Mesothelial cell of epicardium (in vitro differentiated cells): ENCODE data around the gene LRRC1. TPM values are rescaled to one million over a fixed set of nuclear protein-coding genes. Genes with fewer than 3 reads are reported as not detected.

Source experiments
- DNase-seq, 2 experiments: peaks; one replicate each; pipeline ENCODE4 v3.0.0; 2021; ENCODE audit warnings: low spot score in 2 of 2; ENCODE audit not compliant: unreplicated experiment in 2 of 2
- H3K27ac Mint-ChIP-seq: 2 replicates; pipeline ENCODE4 v1.8.0; 2021; ENCODE audit warnings: mixed read lengths
- H3K27me3 Mint-ChIP-seq: 2 replicates; pipeline ENCODE4 v1.8.0; 2021; ENCODE audit warnings: low read depth, mixed read lengths
- H3K36me3 Mint-ChIP-seq: 2 replicates; pipeline ENCODE4 v1.8.0; 2021; ENCODE audit warnings: mixed read lengths
- H3K4me1 Mint-ChIP-seq: 2 replicates; pipeline ENCODE4 v1.8.0; 2021; ENCODE audit warnings: mixed read lengths
- H3K4me3 Mint-ChIP-seq: 2 replicates; pipeline ENCODE4 v1.8.0; 2021; ENCODE audit warnings: mild to moderate bottlenecking, moderate library complexity, mixed read lengths
- H3K9me3 Mint-ChIP-seq: 2 replicates; pipeline ENCODE4 v1.8.0; 2021; ENCODE audit warnings: mixed read lengths
- CTCF ChIP-seq: fragments of 200-600 bp; sonication (generic); IDR thresholded peaks from one replicate; pipeline ENCODE4 v1.5.0; 2021; ENCODE audit warnings: antibody characterized with exemption; ENCODE audit not compliant: unreplicated experiment
- total RNA-seq: library from RNA; stranded (reverse); gene quantifications from 3 replicates; pipeline ENCODE4 v1.2.1, GENCODE V29; 2021

LRRC1 gene
- total RNA-seq, 1 donor from 2014 or later = 30.4 TPM

GRCh38 chr6:53852805-53853204, 58.0 kb downstream of the LRRC1 start:
- H3K27ac Mint-ChIP-seq = no peak overlapping the region
- TF ChIP-seq CTCF = no peak

GRCh38 chr6:53854843-53855567, 60.2 kb downstream of the LRRC1 start:
- no peak overlapping the region for H3K4me3 Mint-ChIP-seq
- no peak for TF ChIP-seq CTCF
- no peaks in the 10 kb centered on the region for H3K27me3 Mint-ChIP-seq
- H3K4me1 Mint-ChIP-seq = peaks cover 12% of the 10 kb centered on the region
- H3K36me3 Mint-ChIP-seq = peaks cover 5% of the 10 kb centered on the region
- H3K9me3 Mint-ChIP-seq = peaks cover 3% of the 10 kb centered on the region
- DNase-seq = no peak
- H3K27ac Mint-ChIP-seq = no peak overlapping the region

More at GRCh38 chr6:53852805-53853204, 58.0 kb downstream of the LRRC1 start:
- H3K27me3 Mint-ChIP-seq = no peaks in the 10 kb centered on the region
- H3K4me1 Mint-ChIP-seq = peaks cover 11% of the 10 kb centered on the region
- H3K9me3 Mint-ChIP-seq = peaks cover 3% of the 10 kb centered on the region
- no peak for DNase-seq
- peaks cover 11% of the 10 kb centered on the region for H3K36me3 Mint-ChIP-seq
- no peak overlapping the region for H3K4me3 Mint-ChIP-seq

- no peak overlapping the region for H3K27ac Mint-ChIP-seq
- peaks cover 5% of the 10 kb centered on the region for H3K36me3 Mint-ChIP-seq
- peaks cover 3% of the 10 kb centered on the region for H3K9me3 Mint-ChIP-seq
- peaks cover 12% of the 10 kb centered on the region for H3K4me1 Mint-ChIP-seq
- no peak overlapping the region for H3K4me3 Mint-ChIP-seq
- no peak for TF ChIP-seq CTCF
- no peaks in the 10 kb centered on the region for H3K27me3 Mint-ChIP-seq
- DNase-seq = no peak
Measured at GRCh38 chr6:53855940-53856339, 61.1 kb downstream of the LRRC1 start.

GRCh38 chr6:53857318-53858094, 62.7 kb downstream of the LRRC1 start:
- H3K36me3 Mint-ChIP-seq = peaks cover under 1% of the 10 kb centered on the region
- peaks cover under 1% of the 10 kb centered on the region for H3K9me3 Mint-ChIP-seq
- no peak overlapping the region for H3K4me3 Mint-ChIP-seq
- H3K27ac Mint-ChIP-seq = no peak overlapping the region
- H3K4me1 Mint-ChIP-seq = peaks cover 15% of the 10 kb centered on the region
- DNase-seq = no peak
- TF ChIP-seq CTCF = no peak
- H3K27me3 Mint-ChIP-seq = no peaks in the 10 kb centered on the region

- Mint-ChIP-seq H3K9me3 (no peaks in the 10 kb centered on the region), H3K4me3 (no peak overlapping the region), H3K4me1 (peaks cover 22% of the 10 kb centered on the region), H3K27me3 (no peaks in the 10 kb centered on the region), H3K36me3 (no peaks in the 10 kb centered on the region), H3K27ac (no peak overlapping the region)
- no peak for DNase-seq
- no peak for TF ChIP-seq CTCF
Measured at GRCh38 chr6:53858196-53858595, 63.4 kb downstream of the LRRC1 start.
